ENCODE data around the gene DGCR2. TPM values are rescaled to one million over a fixed set of nuclear protein-coding genes. Genes with fewer than 3 reads are reported as not detected.

DGCR2 gene
- polyA plus RNA-seq, 1 donor from 2014 or later = 67.1 TPM

- Histone ChIP-seq H3K4me3 (ENCODE audit: low read length) (peak overlapping the region; percentile 60), H3K9me2 (ENCODE audit: insufficient read depth, low read length) (no peaks in the 10 kb centered on the region), H4K20me1 (ENCODE audit: insufficient read depth) (no peaks in the 10 kb centered on the region), H3K79me2 (replicated peaks; ENCODE audit: insufficient read depth, low read length) (peaks cover 1% of the 10 kb centered on the region), H3F3A (ENCODE audit: insufficient read depth, low read length, poor library complexity, severe bottlenecking) (no peaks in the 10 kb centered on the region), H3K27ac (ENCODE audit: low read length) (no peak overlapping the region), H3K27me3 (ENCODE audit: insufficient read depth, low read depth, low read length) (peaks cover 70% of the 10 kb centered on the region), H3K36me3 (ENCODE audit: insufficient read depth, low read length) (no peaks in the 10 kb centered on the region), H3K4me2 (ENCODE audit: low read length) (no peak overlapping the region), H3K9ac (ENCODE audit: low read length) (no peak overlapping the region), H2AFZ (ENCODE audit: low read depth, low read length) (no peak overlapping the region), H3K9me3 (ENCODE audit: low read length) (peaks cover 6% of the 10 kb centered on the region)
- TF ChIP-seq MXI1 (conservative IDR thresholded peaks at IDR 0.05; ENCODE audit: poor library complexity, severe bottlenecking) (no peak), EZH2 (IDR thresholded peaks at IDR 0.05; ENCODE audit: borderline replicate concordance, insufficient read depth, low read length, poor library complexity, severe bottlenecking) (peak; percentile 97), CTCF (IDR thresholded peaks at IDR 0.05; ENCODE audit: poor library complexity, severe bottlenecking) (no peak), POLR2AphosphoS5 (IDR thresholded peaks at IDR 0.05) (no peak), SMC3 (conservative IDR thresholded peaks at IDR 0.05; ENCODE audit: poor library complexity) (no peak), EP300 (conservative IDR thresholded peaks at IDR 0.05; ENCODE audit: poor library complexity, severe bottlenecking) (no peak), REST (IDR thresholded peaks at IDR 0.05; ENCODE audit: borderline replicate concordance) (no peak)
Observed at GRCh38 chr22:19149047-19149883, 27.1 kb upstream of the DGCR2 start.

GRCh38 chr22:19148417-19149046 is 26.3 kb upstream of the DGCR2 start:
- no peak overlapping the region for H3K4me3 ChIP-seq (ENCODE audit: low read length)
- peaks cover 6% of the 10 kb centered on the region for H3K9me3 ChIP-seq (ENCODE audit: low read length)
- H3K9me2 ChIP-seq (ENCODE audit: insufficient read depth, low read length) = no peaks in the 10 kb centered on the region
- no peaks in the 10 kb centered on the region for H3K36me3 ChIP-seq (ENCODE audit: insufficient read depth, low read length)
- no peak overlapping the region for H3K9ac ChIP-seq (ENCODE audit: low read length)
- H3K27ac ChIP-seq (ENCODE audit: low read length) = no peak overlapping the region
- H3K27me3 ChIP-seq (ENCODE audit: insufficient read depth, low read depth, low read length) = peaks cover 66% of the 10 kb centered on the region
- no peak overlapping the region for H2AFZ ChIP-seq (ENCODE audit: low read depth, low read length)
- peaks cover 8% of the 10 kb centered on the region for H3K79me2 ChIP-seq (replicated peaks; ENCODE audit: insufficient read depth, low read length)
- H3K4me2 ChIP-seq (ENCODE audit: low read length) = no peak overlapping the region
- no peak for TF ChIP-seq CTCF (IDR thresholded peaks at IDR 0.05; ENCODE audit: poor library complexity, severe bottlenecking)
- TF ChIP-seq POLR2AphosphoS5 (IDR thresholded peaks at IDR 0.05) = no peak
- no peak for TF ChIP-seq REST (IDR thresholded peaks at IDR 0.05; ENCODE audit: borderline replicate concordance)
- no peaks in the 10 kb centered on the region for H3F3A ChIP-seq (ENCODE audit: insufficient read depth, low read length, poor library complexity, severe bottlenecking)
- no peaks in the 10 kb centered on the region for H4K20me1 ChIP-seq (ENCODE audit: insufficient read depth)
